ENCODE results near the gene ARHGAP8.

The ARHGAP8 gene

DNA sequence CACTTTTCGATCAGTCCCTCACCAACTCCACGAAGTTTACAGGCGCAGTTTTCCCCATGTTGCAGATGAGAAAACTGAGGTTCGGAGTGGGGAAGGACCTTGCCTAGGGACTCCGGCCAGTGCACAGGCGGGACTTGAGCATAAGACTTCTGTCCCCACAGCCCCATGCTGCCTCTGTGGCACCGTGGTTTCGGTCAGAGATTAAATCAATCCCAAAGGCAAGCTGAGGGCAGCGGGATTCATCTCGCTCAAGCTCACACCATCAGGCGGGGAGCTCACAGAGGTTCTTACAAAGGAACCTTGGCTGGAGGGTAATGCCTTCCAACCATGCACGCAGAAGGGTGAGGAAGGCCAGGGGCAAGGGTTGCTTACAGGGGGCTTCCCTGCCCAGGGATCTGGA is 141.9 kb downstream of the ARHGAP8 start:
- peaks cover 16 to 20% of the 10 kb centered on the region in 2 experiments for H3K27me3 ChIP-seq (ENCODE audit: control insufficient read depth in 1 of 2, insufficient read depth in 1 of 2, low read length in 2 of 2)
- no peaks in the 10 kb centered on the region for H3K4me1 ChIP-seq (ENCODE audit: control insufficient read depth, insufficient read depth, low read depth, low read length)
- no peak overlapping the region for H2BK120ac ChIP-seq (ENCODE audit: low read depth, low read length)
- H3K9ac ChIP-seq (ENCODE audit: low read length) = no peak overlapping the region
- H3K4ac ChIP-seq (ENCODE audit: low read depth in 1 of 2, low read length in 2 of 2) = no peak overlapping the region
- H3K36me3 ChIP-seq (ENCODE audit: control insufficient read depth in 1 of 2, insufficient read depth in 2 of 2, low read depth in 1 of 2, low read length in 2 of 2) = no peaks in the 10 kb centered on the region
- H3K79me1 ChIP-seq (replicated peaks; ENCODE audit: low read length, poor library complexity, severe bottlenecking) = no peaks in the 10 kb centered on the region
- no peak overlapping the region for H3K4me3 ChIP-seq (ENCODE audit: insufficient read depth in 1 of 2, low read depth in 1 of 2, low read length in 2 of 2)
- H3K9me3 ChIP-seq (ENCODE audit: control insufficient read depth, low read length) = no peaks in the 10 kb centered on the region
- no peak overlapping the region for H2BK15ac ChIP-seq (ENCODE audit: low read depth, poor library complexity, severe bottlenecking)
- no peak for DNase-seq
- H3K14ac ChIP-seq (ENCODE audit: low read length in 2 of 2) = no peak overlapping the region
- no peak overlapping the region for H4K8ac ChIP-seq (ENCODE audit: low read length)
- H4K91ac ChIP-seq (ENCODE audit: low read length) = no peak overlapping the region
- no peak overlapping the region for H3K18ac ChIP-seq (ENCODE audit: low read depth in 1 of 2, low read length in 2 of 2)
- 91% methylated on average over 12 of the region's 12 CpGs for WGBS
- H3K23ac ChIP-seq (ENCODE audit: low read length in 2 of 2) = no peak overlapping the region
- H2BK5ac ChIP-seq (ENCODE audit: low read depth, low read length, poor library complexity, severe bottlenecking) = no peak overlapping the region
- no peak overlapping the region for H3K27ac ChIP-seq (ENCODE audit: low read length, poor library complexity, severe bottlenecking)
- no peak overlapping the region for H2BK12ac ChIP-seq (ENCODE audit: low read length in 2 of 2)
- H2AFZ ChIP-seq (ENCODE audit: low read depth, low read length) = no peak overlapping the region
- no peak overlapping the region for H2AK5ac ChIP-seq (ENCODE audit: low read length, severe bottlenecking)
- no peak overlapping the region for H3K4me2 ChIP-seq (ENCODE audit: low read length, poor library complexity, severe bottlenecking)

DNA sequence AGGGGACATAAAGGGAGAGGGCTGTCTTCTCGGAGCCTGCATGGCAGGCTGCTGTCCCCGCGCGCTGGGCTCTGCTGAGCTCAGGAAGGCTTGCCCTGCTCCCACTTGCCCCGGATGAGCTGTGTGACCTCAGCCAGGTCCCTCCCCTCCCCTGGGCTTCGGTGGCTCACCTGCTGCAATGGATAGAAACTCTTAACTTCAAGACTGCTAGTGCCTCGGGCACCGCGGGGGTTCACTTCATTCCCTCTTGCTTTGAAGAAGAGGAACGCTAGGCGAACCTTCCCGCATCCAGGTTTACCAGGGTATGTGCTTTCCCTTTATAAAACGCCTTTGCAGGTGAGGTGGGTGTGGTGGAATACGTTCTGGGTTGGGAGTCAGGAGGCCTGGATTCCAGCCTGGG is 142.4 kb downstream of the ARHGAP8 start:
- no peaks in the 10 kb centered on the region for H3K36me3 ChIP-seq (ENCODE audit: control insufficient read depth in 1 of 2, insufficient read depth in 2 of 2, low read depth in 1 of 2, low read length in 2 of 2)

DNA sequence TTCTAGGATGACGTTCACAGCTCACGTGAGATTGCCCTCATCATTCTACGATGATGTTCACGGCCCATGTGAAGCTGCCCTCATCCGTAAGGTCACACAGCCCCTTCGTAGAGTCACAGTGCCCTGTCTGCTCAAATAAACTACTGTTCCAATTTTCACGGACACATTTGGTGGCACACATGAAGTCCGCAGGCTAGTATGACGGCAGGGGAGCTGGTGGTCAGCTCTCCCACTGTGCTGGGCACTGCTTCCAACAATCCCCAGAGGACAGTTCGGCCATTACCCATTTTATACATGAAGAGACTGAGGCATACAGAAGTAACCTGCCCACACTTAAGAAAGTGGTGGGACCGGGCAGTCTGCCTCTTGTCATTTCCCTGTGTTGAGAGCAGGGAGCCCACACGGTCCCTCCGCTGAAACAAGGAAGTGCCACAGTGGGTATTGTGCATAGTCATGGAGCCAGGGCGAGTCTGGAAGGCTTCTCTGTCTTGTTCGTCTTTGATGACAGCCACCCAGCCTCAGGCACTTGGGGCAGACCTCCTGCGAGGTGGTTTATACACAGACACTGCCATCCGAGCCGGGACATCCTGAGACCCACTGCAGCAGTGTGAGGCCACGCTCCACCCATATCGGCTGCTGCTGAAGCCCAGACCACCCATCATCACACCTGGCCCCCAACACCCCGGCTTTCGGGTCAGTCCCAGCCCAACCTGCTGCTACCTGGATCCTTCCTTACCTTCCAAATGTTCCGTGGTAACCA is 143.1 kb downstream of the ARHGAP8 start:
- no peak overlapping the region for H2BK5ac ChIP-seq (ENCODE audit: low read depth, low read length, poor library complexity, severe bottlenecking)
- H2AK5ac ChIP-seq (ENCODE audit: low read length, severe bottlenecking) = no peak overlapping the region
- 85% methylated on average over 23 of the region's 23 CpGs for WGBS
- H3K23ac ChIP-seq (ENCODE audit: low read length in 2 of 2) = no peak overlapping the region
- H3K4me1 ChIP-seq (ENCODE audit: control insufficient read depth, insufficient read depth, low read depth, low read length) = no peaks in the 10 kb centered on the region
- H2BK15ac ChIP-seq (ENCODE audit: low read depth, poor library complexity, severe bottlenecking) = no peak overlapping the region
- H2BK12ac ChIP-seq (ENCODE audit: low read length in 2 of 2) = no peak overlapping the region
- no peak overlapping the region for H3K14ac ChIP-seq (ENCODE audit: low read length in 2 of 2)
- no peak overlapping the region for H3K18ac ChIP-seq (ENCODE audit: low read depth in 1 of 2, low read length in 2 of 2)
- H3K27me3 ChIP-seq (ENCODE audit: control insufficient read depth in 1 of 2, insufficient read depth in 1 of 2, low read length in 2 of 2) = peaks cover 16 to 20% of the 10 kb centered on the region in 2 experiments
- no peak overlapping the region for H4K8ac ChIP-seq (ENCODE audit: low read length)
- H3K4me2 ChIP-seq (ENCODE audit: low read length, poor library complexity, severe bottlenecking) = no peak overlapping the region
- no peak overlapping the region for H4K91ac ChIP-seq (ENCODE audit: low read length)
- no peak overlapping the region for H3K9ac ChIP-seq (ENCODE audit: low read length)
- no peak overlapping the region for H3K4me3 ChIP-seq (ENCODE audit: insufficient read depth in 1 of 2, low read depth in 1 of 2, low read length in 2 of 2)
- no peak overlapping the region for H3K4ac ChIP-seq (ENCODE audit: low read depth in 1 of 2, low read length in 2 of 2)
- H3K79me1 ChIP-seq (replicated peaks; ENCODE audit: low read length, poor library complexity, severe bottlenecking) = no peaks in the 10 kb centered on the region
- no peak for DNase-seq
- no peak overlapping the region for H2AFZ ChIP-seq (ENCODE audit: low read depth, low read length)
- no peak overlapping the region for H3K27ac ChIP-seq (ENCODE audit: low read length, poor library complexity, severe bottlenecking)
- H2BK120ac ChIP-seq (ENCODE audit: low read depth, low read length) = no peak overlapping the region
- no peaks in the 10 kb centered on the region for H3K36me3 ChIP-seq (ENCODE audit: control insufficient read depth in 1 of 2, insufficient read depth in 2 of 2, low read depth in 1 of 2, low read length in 2 of 2)
- H3K9me3 ChIP-seq (ENCODE audit: control insufficient read depth, low read length) = peaks cover 7% of the 10 kb centered on the region

More for the DNA sequence above, 142.4 kb downstream of the ARHGAP8 start:
- H3K4me3 ChIP-seq (ENCODE audit: insufficient read depth in 1 of 2, low read depth in 1 of 2, low read length in 2 of 2) = no peak overlapping the region
- no peak overlapping the region for H4K8ac ChIP-seq (ENCODE audit: low read length)
- H3K14ac ChIP-seq (ENCODE audit: low read length in 2 of 2) = no peak overlapping the region
- no peak overlapping the region for H2BK15ac ChIP-seq (ENCODE audit: low read depth, poor library complexity, severe bottlenecking)
- no peaks in the 10 kb centered on the region for H3K4me1 ChIP-seq (ENCODE audit: control insufficient read depth, insufficient read depth, low read depth, low read length)
- H2BK5ac ChIP-seq (ENCODE audit: low read depth, low read length, poor library complexity, severe bottlenecking) = no peak overlapping the region
- no peak overlapping the region for H2AK5ac ChIP-seq (ENCODE audit: low read length, severe bottlenecking)
- H3K4me2 ChIP-seq (ENCODE audit: low read length, poor library complexity, severe bottlenecking) = no peak overlapping the region
- no peak overlapping the region for H3K9ac ChIP-seq (ENCODE audit: low read length)
- H3K27ac ChIP-seq (ENCODE audit: low read length, poor library complexity, severe bottlenecking) = no peak overlapping the region
- H3K18ac ChIP-seq (ENCODE audit: low read depth in 1 of 2, low read length in 2 of 2) = no peak overlapping the region
- peaks cover 3% of the 10 kb centered on the region for H3K9me3 ChIP-seq (ENCODE audit: control insufficient read depth, low read length)
- H2AFZ ChIP-seq (ENCODE audit: low read depth, low read length) = no peak overlapping the region
- no peak overlapping the region for H2BK120ac ChIP-seq (ENCODE audit: low read depth, low read length)
- DNase-seq = no peak
- H3K23ac ChIP-seq (ENCODE audit: low read length in 2 of 2) = no peak overlapping the region
- H3K79me1 ChIP-seq (replicated peaks; ENCODE audit: low read length, poor library complexity, severe bottlenecking) = no peaks in the 10 kb centered on the region
- 90% methylated on average over 14 of the region's 14 CpGs for WGBS
- H3K4ac ChIP-seq (ENCODE audit: low read depth in 1 of 2, low read length in 2 of 2) = no peak overlapping the region
- H2BK12ac ChIP-seq (ENCODE audit: low read length in 2 of 2) = no peak overlapping the region
- peaks cover 16 to 20% of the 10 kb centered on the region in 2 experiments for H3K27me3 ChIP-seq (ENCODE audit: control insufficient read depth in 1 of 2, insufficient read depth in 1 of 2, low read length in 2 of 2)
- no peak overlapping the region for H4K91ac ChIP-seq (ENCODE audit: low read length)

DNA sequence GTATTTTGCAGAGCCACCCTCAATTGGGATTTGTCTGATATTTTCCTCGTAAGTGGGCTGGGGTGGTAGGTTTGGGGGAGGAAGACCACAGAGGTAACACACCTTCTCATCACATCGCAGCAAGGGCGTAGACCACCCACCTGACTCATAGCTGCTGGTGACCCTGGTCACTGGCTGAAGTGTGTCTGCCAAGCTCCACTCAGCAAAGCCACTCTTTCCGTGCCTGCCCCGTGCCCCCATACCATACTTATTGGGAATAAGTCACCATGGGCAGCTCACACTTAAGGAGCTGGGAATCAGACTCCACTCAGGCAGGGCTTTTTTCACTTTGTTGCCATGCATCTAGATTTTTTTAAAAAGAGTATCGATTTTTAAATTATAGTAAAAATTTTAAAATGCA is 145.9 kb downstream of the ARHGAP8 start:
- peaks cover 4 to 7% of the 10 kb centered on the region in 2 experiments for H3K27me3 ChIP-seq (ENCODE audit: control insufficient read depth in 1 of 2, insufficient read depth in 1 of 2, low read length in 2 of 2)
- H3K79me1 ChIP-seq (replicated peaks; ENCODE audit: low read length, poor library complexity, severe bottlenecking) = no peaks in the 10 kb centered on the region
- WGBS = 92% methylated on average over 5 of the region's 6 CpGs
- H2AFZ ChIP-seq (ENCODE audit: low read depth, low read length) = no peak overlapping the region
- H3K9ac ChIP-seq (ENCODE audit: low read length) = no peak overlapping the region
- H2BK12ac ChIP-seq (ENCODE audit: low read length in 2 of 2) = no peak overlapping the region
- H2AK5ac ChIP-seq (ENCODE audit: low read length, severe bottlenecking) = no peak overlapping the region
- no peak overlapping the region for H3K18ac ChIP-seq (ENCODE audit: low read depth in 1 of 2, low read length in 2 of 2)
- H4K91ac ChIP-seq (ENCODE audit: low read length) = no peak overlapping the region
- no peaks in the 10 kb centered on the region for H3K36me3 ChIP-seq (ENCODE audit: control insufficient read depth in 1 of 2, insufficient read depth in 2 of 2, low read depth in 1 of 2, low read length in 2 of 2)
- no peak overlapping the region for H3K4me2 ChIP-seq (ENCODE audit: low read length, poor library complexity, severe bottlenecking)
- no peak overlapping the region for H3K14ac ChIP-seq (ENCODE audit: low read length in 2 of 2)
- H3K4me3 ChIP-seq (ENCODE audit: insufficient read depth in 1 of 2, low read depth in 1 of 2, low read length in 2 of 2) = no peak overlapping the region
- no peak overlapping the region for H3K23ac ChIP-seq (ENCODE audit: low read length in 2 of 2)
- H2BK120ac ChIP-seq (ENCODE audit: low read depth, low read length) = no peak overlapping the region
- DNase-seq = no peak
- H2BK15ac ChIP-seq (ENCODE audit: low read depth, poor library complexity, severe bottlenecking) = no peak overlapping the region
- no peaks in the 10 kb centered on the region for H3K4me1 ChIP-seq (ENCODE audit: control insufficient read depth, insufficient read depth, low read depth, low read length)
- H3K27ac ChIP-seq (ENCODE audit: low read length, poor library complexity, severe bottlenecking) = no peak overlapping the region
- no peak overlapping the region for H3K4ac ChIP-seq (ENCODE audit: low read depth in 1 of 2, low read length in 2 of 2)
- H2BK5ac ChIP-seq (ENCODE audit: low read depth, low read length, poor library complexity, severe bottlenecking) = no peak overlapping the region
- H3K9me3 ChIP-seq (ENCODE audit: control insufficient read depth, low read length) = peaks cover 30% of the 10 kb centered on the region
- no peak overlapping the region for H4K8ac ChIP-seq (ENCODE audit: low read length)

Data from mesenchymal stem cell (in vitro differentiated cells and primary cell).